Activated effector memory CD4-positive, alpha-beta T cell treated with anti-CD3 and anti-CD28 coated beads, Interleukin-2, amount 50 U/mL, for 16 hours (primary cell): ENCODE results near the gene KDM5A.
"Not testable (repeated sequence)": the region's sequence is repeated elsewhere in the genome, so short reads cannot be mapped to it uniquely, and the experiment has no call there.

ENCODE experiments used
- DNase-seq: peaks from one replicate; pipeline ENCODE4 v3.0.0-alpha.2; 2020

Gene KDM5A

GRCh38 chr12:332581-333205 lies 56.4 kb downstream of the KDM5A start:
- DNase-seq, result no peak

DNA sequence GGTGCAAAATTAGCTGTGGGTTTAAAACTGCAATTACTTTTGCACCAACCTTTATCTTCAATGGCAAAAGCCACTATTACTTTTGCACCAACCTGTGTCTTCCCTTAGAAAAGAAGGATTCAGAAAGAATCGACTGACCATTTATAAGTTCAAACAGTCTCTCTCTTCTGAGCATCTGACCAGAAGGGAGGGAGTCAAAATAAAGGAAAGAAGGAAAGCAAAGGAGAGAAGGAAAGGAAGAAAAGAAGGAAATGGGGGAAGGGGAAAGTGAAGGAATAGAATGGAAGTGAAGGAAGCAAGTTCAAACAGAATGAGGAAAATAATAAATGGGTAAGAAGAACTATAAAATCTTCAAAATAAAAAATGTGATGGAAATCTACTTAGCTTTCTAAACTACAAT lies 57.8 kb downstream of the KDM5A start:
- DNase-seq, result no peak

GRCh38 chr12:325906-326305 lies 63.2 kb downstream of the KDM5A start:
- DNase-seq, result no peak

GRCh38 chr12:323507-323906 lies 65.6 kb downstream of the KDM5A start:
- no peak for DNase-seq

DNA sequence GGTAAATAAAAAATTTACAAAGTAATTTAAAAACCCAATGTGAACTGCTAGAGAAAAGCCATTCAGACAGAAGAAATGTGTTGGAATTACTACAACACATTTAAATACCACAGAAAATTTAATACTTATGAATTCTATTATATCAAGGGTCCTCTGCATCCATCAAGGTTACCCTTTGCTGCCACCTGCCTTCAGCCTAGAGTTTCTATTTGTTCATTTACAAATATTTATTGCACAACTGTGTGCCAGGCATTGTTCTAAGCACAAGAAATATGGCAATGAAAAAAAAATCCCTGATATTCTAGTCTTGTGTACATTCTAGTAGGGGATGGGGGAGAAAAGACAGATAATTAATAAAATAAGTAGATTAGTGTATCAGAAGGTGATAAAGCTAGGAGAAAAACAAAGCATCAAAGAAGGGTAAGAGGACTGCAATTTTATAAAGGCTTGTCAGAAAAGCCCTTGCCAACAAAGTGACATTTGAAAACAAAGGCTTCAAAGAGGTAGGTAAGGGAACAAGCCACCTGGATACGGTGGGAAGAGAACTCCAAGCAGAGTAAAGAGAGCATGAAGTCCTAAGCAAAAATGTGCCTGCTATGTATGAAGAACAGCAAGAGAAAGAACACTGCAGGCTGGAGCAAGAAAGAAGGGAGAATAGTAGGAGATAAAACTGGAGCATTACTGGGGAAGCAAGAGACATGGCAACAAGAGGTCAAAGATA lies 67.4 kb downstream of the KDM5A start:
- no peak for DNase-seq

- DNase-seq, result no peak
Measured at GRCh38 chr12:318759-319515, 70.2 kb downstream of the KDM5A start.

- DNase-seq, result no peak
Measured at GRCh38 chr12:308511-308910, 80.6 kb downstream of the KDM5A start.

- no peak for DNase-seq
Measured at GRCh38 chr12:307406-307805, 81.7 kb downstream of the KDM5A start.

GRCh38 chr12:304805-305204 lies 84.3 kb downstream of the KDM5A start:
- DNase-seq, result no peak

DNA sequence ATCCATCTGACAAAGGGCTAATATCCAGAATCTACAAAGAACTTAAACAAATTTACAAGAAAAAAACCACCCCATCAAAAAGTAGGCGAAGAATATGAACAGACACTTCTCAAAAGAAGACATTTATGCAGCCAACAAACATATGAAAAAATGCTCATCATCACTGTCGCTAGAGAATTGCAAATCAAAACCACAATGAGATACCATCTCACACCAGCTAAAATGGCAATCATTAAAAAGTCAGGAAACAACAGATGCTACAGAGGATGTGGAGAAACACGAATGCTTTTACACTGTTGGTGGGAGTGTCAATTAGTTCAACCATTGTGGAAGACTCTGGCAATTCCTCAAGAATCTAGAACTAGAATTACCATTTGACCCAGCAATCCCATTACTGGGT lies 86.4 kb downstream of the KDM5A start:
- DNase-seq, result not testable (repeated sequence)

DNA sequence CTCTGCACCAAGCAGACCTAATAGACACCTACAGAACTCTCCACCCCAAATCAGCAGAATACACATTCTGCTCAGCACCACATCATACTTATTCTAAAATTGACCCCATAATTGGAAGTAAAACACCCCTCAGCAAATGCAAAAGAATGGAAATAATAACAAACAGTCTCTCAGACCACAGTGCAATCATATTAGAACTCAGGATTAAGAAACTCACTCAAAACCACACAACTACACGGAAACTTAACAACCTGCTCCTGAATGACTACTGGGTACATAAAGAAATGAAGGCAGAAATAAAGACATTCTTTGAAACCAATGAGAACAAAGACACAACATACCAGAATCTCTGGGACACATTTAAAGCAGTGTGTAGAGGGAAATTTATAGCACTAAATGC lies 89.0 kb downstream of the KDM5A start:
- DNase-seq, result not testable (repeated sequence)

- DNase-seq, result not testable (repeated sequence)
Measured at GRCh38 chr12:299511-299910, 89.6 kb downstream of the KDM5A start.

GRCh38 chr12:298059-298458 lies 91.1 kb downstream of the KDM5A start:
- not testable (repeated sequence) for DNase-seq

DNA sequence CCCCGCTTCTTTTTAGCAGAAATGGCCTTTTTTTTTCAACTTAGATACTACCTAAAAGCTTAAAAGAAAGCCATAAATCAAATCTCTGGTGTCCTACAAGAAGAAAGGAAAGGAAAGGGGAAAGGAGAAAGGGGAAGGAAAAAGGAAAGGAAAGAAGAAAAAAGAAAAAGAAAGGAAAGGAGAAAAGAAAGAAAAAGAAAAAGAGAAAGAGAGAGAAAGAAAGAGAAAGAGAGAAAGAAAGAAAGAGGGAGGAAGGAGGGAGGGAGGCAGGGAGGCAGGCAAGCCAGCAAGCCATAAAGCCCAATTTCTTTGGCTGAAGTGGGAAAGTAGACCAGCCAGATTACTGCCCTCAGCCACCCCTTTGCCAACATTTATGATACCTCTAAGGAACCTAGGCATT lies 94.0 kb downstream of the KDM5A start:
- no peak for DNase-seq

- DNase-seq, result no peak
Measured at GRCh38 chr12:293199-293598, 95.9 kb downstream of the KDM5A start.

DNA sequence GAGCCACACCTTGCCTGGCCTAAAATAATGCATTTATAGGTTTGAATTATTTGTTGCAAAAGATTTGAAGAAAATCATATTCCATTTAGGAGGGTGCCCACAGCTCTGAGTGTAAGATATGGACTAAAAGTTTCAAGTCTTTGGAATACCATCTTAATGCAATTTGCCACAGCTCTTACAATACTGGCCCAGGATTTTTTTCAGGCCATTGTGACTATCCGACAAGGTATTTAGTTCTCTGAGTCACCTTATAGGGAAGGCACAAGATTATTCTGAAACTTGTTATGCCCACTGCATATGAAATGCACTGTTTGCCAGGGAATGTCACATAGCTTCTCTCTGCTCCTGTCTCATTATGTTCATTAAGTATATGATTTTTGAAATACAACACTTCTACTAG lies 96.9 kb downstream of the KDM5A start:
- no peak for DNase-seq

GRCh38 chr12:291153-291723 lies 97.9 kb downstream of the KDM5A start:
- DNase-seq, result no peak

DNA sequence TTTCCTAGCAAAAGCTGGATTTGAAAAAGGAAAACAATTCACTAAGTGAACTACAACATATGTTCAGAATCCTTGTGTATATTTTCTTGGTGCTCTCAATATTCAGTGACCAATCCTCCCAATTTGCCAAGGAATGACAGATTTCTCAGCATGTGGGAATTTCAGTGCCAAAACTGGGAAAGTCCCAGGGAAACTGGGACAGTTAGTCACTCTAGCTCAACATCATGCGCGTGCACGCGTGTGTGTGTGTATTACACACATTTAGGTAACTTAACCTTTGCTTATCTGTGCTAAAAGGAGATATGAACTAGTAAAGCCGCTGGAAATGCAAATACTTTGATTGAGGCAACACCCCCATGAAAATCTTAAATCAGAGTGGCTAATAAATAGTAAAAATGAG lies 100.4 kb downstream of the KDM5A start:
- no peak for DNase-seq

DNA sequence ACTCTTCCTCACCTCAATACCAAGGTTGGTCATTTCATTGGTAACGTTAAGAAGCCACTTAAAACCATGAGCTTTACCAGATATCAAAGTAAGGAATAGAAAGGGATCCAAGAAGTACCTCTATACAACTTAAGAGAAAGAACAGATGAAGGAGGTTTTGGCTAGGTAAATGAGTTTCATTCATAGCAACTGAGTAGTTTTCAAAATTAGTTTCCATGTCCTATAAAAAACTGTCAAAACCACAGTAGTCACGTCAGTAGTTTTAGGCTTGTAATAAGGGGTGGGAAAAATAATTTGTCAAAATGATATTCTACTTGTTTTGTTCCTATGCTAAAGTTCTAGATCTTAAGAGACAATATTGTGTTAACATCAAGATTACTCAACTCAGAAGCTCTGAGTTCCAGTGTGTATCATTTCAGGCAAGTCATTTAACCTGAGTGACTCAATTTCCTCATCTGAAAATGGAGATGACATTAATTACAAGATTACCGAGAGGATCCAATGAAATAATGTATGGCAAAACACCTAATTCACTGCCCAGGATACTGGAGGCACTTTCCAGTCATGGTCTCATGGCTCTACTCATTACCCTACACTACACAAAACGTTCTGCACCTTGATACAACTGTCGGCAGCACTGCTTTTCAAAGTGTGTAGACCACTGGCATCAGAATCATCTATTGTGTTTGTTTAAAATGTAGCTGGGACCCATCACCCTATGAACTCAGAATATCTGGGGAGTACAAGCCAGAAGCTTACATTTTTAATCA lies 102.4 kb downstream of the KDM5A start:
- no peak for DNase-seq

DNA sequence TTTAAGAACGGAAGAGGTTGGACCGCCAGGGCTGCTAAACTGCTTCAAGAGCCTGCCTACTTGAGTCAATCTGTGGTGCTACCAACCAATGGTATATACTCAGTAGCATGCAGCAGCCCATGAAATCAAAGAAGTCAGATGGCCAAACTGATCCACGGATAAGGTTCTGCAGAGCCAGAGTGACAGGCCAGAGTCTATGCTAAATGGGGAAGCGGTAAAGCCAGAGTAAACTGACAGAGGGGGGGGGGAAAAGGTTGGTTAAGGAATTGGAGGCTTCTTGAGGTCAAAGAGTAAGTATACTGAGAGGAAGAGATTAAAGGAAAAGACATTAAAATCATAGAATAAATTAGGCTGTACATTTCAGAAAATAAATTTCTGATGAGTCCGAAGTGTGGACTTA lies 111.1 kb downstream of the KDM5A start:
- no peak for DNase-seq

- no peak for DNase-seq
Measured at GRCh38 chr12:275812-276211, 113.3 kb downstream of the KDM5A start.

- no peak for DNase-seq
Measured at GRCh38 chr12:273382-273781, 115.7 kb downstream of the KDM5A start.

GRCh38 chr12:272942-273341 lies 116.2 kb downstream of the KDM5A start:
- DNase-seq, result no peak
